HG03159 (cell line): Measurements from ENCODE around the gene PEX26.
"Not testable (repeated sequence)": the region's sequence is repeated elsewhere in the genome, so short reads cannot be mapped to it uniquely, and the experiment has no call there.

Experiments used
- ATAC-seq: cut with Tn5 transposase; IDR thresholded peaks from one replicate; pipeline ENCODE4 v1.9.1; 2021; ENCODE audit warnings: mild to moderate bottlenecking, moderate library complexity; ENCODE audit not compliant: unreplicated experiment

PEX26 gene

DNA sequence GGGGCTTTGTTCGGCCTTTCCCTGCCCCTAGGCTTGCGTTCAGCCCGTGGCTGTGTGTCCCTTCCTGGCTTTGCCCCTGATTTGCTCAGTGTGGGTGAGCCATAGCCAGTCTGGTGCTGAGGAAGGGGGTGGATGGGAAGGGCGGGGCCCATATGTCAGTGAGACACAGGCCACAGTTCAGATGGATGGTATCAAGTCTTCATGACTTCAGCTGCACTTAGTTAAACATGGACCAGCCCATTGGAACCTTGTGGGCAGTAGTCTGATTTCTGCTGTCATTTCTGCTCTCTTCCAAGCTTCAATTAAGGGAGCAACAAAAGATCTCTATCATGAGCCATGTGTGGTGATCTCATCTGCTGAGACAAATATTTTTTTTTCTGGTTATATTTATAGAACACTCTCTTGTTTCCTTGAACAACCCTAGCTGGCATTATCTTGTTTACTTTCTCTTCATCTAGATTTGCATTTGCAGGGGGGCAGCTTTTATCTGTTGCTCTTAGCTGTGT, 21.6 kb upstream of the PEX26 start:
- ATAC-seq, result no peak

DNA sequence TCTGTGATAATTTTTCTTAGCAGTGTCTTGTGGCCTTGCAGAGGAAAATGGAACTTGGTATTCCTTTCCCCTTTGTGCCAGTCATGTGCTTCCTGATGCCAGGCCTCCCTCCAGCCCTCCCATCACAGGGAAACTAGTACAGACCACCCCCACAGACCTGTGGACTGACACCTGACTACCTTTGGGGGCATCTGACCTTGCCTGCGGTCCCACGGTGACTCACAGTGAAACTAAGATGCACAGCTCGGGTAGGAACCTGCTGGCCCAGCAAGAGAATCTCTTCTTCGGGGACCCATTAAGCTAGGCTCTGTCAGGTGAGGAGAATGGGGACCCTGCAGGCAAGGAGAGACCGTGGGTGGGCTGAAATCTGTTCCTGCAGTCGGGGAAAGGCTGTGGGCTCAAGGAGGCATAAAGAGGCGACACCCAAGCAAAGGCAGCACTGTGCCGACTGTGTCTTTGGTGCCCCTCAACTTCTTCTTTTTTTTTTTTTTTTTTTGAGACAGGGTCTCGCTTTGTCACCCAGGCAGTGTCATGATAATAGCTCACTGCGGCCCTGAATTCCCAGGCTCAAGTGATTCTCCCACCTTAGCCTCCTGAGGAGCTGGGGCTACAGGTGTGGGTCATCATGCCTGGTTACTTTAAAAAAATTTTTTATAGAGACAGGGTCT, 20.8 kb upstream of the PEX26 start:
- ATAC-seq, result peak; percentile 71

GRCh38 chr22:18057568-18058209, 20.1 kb upstream of the PEX26 start:
- peak; percentile 41 for ATAC-seq

DNA sequence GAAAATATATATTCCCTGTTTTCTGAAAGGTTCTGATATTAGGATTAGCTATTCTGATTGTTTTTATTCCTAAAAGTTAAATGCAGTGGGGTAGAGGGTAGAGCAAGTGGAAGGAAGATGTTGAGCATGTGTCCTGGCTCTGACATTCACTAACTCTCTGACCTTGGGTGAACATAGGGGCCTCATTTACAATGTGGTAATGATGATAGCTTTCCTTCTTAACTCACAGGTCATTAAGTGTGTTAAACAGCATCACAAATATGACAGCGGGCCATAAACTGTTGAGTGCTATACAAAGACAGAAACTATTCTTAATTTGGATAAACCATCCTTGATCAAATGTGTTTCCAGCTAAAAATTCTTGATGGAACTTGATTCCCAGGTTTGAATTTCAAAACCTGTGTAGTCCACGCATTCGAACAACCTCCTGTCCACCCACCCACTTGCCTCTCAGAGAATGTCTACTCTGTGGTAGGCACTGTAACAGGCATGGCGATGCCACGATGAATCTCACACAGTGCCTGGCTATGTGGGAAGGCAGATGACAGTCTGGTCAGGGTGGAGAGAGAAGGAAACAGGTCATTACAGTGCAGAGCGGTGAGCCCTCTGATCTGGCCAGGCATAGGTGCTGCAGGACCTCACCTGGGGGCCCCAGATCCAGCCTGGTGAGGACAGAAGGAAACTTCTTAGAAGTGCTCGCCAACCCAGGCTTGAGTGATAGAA, 19.3 kb upstream of the PEX26 start:
- ATAC-seq, result no peak

GRCh38 chr22:18059094-18059417, 18.7 kb upstream of the PEX26 start:
- no peak for ATAC-seq

DNA sequence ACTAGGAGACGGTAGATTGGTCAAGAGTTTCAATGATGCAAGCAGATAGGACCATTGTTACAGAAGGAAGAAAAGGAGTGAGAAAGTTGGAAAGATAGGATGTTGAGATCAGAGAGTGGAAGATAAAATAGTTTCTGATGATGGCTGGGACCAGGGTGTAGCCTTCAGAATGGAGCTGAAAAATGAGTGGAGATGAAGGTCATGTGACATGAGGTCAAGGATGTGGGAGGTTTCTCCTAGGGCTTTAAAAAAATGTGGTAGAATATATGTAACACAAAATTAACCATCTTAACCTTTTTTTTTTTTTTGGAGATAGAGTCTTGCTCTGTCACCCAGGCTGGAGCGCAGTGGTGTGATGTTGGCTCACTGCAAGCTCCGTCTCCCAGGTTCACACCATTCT, 18.3 kb upstream of the PEX26 start:
- ATAC-seq, result no peak

DNA sequence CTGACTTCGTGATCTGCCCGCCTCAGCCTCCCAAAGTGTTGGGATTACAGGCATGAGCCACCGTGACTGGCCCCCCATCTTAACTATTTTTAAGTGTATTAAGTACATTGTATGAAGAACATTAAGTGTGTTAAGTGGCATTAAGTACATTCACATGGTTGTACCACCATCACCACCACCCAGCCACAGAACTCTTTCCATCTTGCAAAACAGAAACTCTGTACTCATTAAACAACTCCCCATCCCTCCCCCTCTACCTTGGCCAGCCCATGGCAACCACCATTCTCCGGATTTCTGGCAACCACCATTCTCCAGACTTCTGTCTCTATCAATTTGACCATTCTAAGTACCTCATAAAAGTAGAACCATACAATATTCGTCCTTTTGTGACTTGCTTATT, 17.8 kb upstream of the PEX26 start:
- no peak for ATAC-seq

GRCh38 chr22:18060646-18061620, 16.9 kb upstream of the PEX26 start:
- no peak for ATAC-seq

GRCh38 chr22:18062421-18062820, 15.4 kb upstream of the PEX26 start:
- no peak for ATAC-seq

DNA sequence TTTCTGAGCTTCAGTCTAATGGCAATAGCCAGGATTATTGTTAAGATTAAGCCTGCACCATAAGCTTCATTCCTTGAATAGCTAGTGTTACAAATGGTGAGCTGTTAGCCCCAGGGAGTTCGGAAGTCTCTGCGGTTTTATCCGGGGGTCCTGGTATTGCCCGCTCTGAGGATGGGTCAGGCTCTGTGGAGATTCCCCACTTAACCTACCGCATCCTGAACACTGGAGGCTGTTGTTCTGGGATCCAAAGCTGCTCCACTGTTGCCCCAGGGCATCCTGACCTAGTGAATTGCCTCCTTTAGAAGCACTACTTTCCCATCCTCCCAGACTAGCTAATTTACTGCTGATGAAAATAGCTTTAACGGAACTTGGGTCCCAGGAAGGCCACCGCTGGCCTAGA, 14.5 kb upstream of the PEX26 start:
- ATAC-seq, result no peak

DNA sequence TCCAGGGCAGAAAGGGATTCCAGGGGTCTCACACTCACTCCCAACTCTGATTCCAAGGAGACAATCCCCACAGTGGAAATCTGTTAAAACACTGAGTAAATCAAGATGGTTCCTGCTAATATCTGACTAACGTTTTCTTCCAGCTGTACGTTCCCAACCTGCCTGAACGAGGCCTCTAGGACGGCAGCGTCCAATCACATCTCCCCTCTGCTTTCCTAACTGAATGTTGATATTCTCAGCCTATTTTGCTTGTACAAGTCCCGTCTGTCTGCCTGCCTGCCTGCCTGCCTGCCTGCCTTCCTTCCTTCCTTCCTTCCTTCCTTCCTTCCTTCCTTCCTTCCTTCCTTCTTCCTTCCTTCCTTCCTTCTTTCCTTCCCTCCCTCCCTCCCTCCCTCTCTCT, 14.1 kb upstream of the PEX26 start:
- ATAC-seq, result not testable (repeated sequence)

DNA sequence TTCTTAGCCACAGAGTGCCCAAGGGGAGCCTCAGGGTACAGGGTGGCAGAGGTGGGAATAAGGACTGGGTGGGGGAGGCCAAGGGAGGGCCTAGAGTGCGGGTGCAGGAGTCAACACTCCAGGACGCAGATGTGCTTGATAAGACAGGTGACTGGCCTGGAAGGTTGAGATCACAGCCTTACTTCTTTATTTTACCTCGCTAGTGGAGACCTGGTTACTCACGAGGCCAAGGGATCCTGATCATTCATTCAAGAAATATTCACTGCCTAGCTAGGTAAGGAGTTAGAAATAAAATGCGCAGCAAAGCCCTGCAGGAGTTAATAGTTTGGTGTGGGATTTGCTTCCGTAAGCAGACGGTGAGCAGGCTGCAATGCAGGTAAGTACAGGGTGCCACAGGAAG, 13.2 kb upstream of the PEX26 start:
- ATAC-seq, result no peak

GRCh38 chr22:18065256-18065655, 12.5 kb upstream of the PEX26 start:
- no peak for ATAC-seq

DNA sequence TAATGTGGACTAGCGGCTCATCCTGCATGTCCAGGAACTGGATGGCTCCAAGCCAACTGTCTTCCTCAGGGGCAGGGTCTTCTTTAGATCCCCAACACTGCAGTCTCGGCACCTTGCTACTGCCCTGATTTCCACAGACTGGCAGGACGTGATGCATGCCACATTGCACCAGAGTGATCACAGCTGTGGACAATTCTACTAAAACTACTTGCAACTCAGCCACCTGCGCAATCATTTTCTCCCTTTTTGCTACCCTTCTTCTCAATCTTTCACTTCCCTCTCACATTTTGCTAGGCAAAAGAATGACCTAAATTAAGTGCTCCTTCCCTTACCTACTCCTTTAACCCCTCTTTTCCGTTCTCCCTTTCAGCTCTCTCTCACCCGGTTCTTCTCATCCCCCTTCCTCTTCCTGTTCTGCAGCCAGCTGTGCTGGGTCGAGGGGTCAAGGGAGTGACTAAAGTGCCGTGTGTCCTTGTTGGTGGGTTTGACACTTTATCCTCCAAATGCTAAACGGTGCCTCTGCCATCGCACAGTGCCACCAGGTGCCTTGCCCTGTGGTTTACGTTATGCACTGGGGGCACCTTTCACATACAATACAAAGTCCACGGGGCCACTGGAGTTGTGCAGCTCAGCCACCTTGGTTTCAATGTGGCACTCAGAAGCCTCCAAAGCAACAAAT, 11.5 kb upstream of the PEX26 start:
- no peak for ATAC-seq

- ATAC-seq, result no peak
Measured at GRCh38 chr22:18067121-18067520, 10.7 kb upstream of the PEX26 start.

GRCh38 chr22:18067548-18068341, 10.0 kb upstream of the PEX26 start:
- ATAC-seq, result no peak

DNA sequence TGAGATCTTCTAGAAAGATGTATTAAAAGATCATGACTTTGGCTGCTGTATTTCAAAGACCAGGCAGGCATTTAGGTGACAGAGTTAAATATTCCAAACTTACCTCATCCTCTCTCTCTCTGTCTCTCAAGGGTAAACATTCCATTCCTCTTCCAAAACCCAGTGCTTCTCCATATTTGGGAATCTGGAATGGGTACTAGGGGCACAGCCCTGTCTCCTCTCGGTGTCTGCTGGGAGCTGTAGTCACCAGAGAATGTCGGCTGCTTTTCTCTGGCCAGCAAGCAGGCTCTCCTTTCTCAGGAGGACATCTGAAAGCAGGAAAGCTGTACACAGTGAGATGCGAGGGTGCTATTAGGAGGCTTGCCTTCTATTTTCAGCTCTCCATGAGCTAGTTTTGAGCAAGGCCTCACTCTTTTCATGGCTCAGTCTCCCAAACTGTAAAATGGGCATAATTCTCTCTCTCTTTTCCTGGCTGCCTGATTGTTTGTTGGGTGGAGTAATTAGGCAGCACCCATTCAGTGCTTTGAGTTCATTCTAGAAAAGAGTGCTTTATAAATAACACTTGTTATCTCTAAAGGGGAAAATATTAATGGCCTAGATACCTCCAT, 9.3 kb upstream of the PEX26 start:
- ATAC-seq, result no peak

GRCh38 chr22:18069041-18069440, 8.7 kb upstream of the PEX26 start:
- no peak for ATAC-seq

- ATAC-seq, result no peak
Measured at GRCh38 chr22:18070041-18070440, 7.7 kb upstream of the PEX26 start.
